Adrenal gland (tissue), 5 donors: ENCODE data around the gene SLC12A5.
"Not testable (repeated sequence)": the region's sequence is repeated elsewhere in the genome, so short reads cannot be mapped to it uniquely, and the experiment has no call there.

Experiments
- CTCF ChIP-seq, 6 experiments: fragments of 450-650 bp in 4 of 6; fragments of 200-600 bp in 2 of 6; sonication (generic) in 1 of 6; IDR thresholded peaks; 1 replicate in 5 of 6; 2 replicates in 1 of 6; pipeline versions ENCODE4 v1.5.1 to v1.8.0; 2016 to 2021; ENCODE audit warnings: antibody characterized with exemption in 6 of 6, mild to moderate bottlenecking in 2 of 6, moderate library complexity in 1 of 6
- POLR2A ChIP-seq, 2 donors: fragments of 450-650 bp; IDR thresholded peaks; one replicate each; pipeline ENCODE4 v1.6.1; 2017; ENCODE audit warnings: antibody characterized with exemption in 2 of 2, mild to moderate bottlenecking in 2 of 2, moderate library complexity in 1 of 2
- donor health status: DM: no; HTN: no; CAD: no.

GRCh38 chr20:45995495-45996097 is 33.4 kb upstream of the SLC12A5 start:
- not testable (repeated sequence) for TF ChIP-seq POLR2A, CTCF (IDR thresholded peaks at IDR 0.05)
